Stimulated activated naive CD8-positive, alpha-beta T cell treated with anti-CD3 and anti-CD28 coated beads, Interleukin-15, Interleukin-2, amounts not matched to agents 100 ng/mL and 50 ng/mL, for 24 hours (primary cell): ENCODE data around the gene HES5.

Experiments used
- H3K27ac Mint-ChIP-seq: one replicate; pipeline ENCODE4 v1.8.0; 2021; ENCODE audit warnings: mild to moderate bottlenecking, mixed read lengths
- H3K27me3 Mint-ChIP-seq: one replicate; pipeline ENCODE4 v1.8.0; 2021; ENCODE audit warnings: mixed read lengths
- H3K36me3 Mint-ChIP-seq: one replicate; pipeline ENCODE4 v1.8.0; 2021; ENCODE audit warnings: low read depth, mixed read lengths
- H3K4me1 Mint-ChIP-seq: one replicate; pipeline ENCODE4 v1.8.0; 2021; ENCODE audit warnings: low read depth, mixed read lengths
- H3K4me3 Mint-ChIP-seq: one replicate; pipeline ENCODE4 v1.8.0; 2021; ENCODE audit warnings: mild to moderate bottlenecking, mixed read lengths
- H3K9me3 Mint-ChIP-seq: one replicate; pipeline ENCODE4 v1.8.0; 2021; ENCODE audit warnings: mixed read lengths

The HES5 gene

DNA sequence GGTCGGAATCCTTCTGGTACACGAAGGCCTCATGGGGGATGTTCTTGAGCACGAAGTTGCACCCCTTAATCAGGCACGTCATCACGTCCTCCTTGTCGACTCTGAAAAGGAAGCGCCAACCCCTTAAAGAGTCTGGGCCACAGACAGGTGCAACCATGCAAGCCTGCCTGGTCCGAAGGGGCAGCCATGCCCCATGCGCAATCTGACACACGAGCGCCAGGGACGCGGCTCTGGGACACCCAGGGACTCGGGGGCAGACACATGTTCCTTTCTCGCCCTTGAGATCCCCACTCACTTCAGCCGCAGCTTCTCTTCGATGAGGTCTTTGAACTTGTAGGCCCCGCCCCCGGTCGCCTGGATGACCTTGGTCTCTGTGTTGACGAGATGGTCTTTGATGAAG is 9.3 kb downstream of the HES5 start:
- Mint-ChIP-seq H3K36me3 (peaks cover 14% of the 10 kb centered on the region), H3K27ac (no peak overlapping the region)

DNA sequence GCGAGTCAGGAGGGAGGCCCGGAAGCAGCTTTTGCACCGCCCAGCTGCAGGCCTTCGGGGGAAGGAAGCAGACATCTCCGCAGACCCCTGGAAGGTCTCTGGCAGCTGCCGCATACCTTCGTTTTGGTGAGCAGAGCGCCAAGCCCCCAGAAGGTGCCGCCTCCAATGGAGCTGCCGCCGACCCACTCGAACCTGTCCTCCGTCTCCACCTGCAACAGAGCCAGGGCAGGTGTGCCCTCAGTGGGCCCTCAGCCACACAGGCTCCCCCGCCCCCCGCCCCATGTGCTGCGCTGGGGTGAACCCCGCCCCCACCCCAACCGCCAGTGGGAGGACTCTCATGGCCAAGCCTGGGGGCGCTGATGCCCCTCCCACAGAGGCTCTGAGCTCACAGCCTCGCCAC is 9.9 kb downstream of the HES5 start:
- Mint-ChIP-seq H3K27ac (no peak overlapping the region), H3K4me3 (no peak overlapping the region), H3K4me1 (peaks cover 29% of the 10 kb centered on the region), H3K9me3 (no peaks in the 10 kb centered on the region), H3K36me3 (peaks cover 14% of the 10 kb centered on the region), H3K27me3 (no peaks in the 10 kb centered on the region)

More for the DNA sequence above, 9.3 kb downstream of the HES5 start:
- H3K4me3 Mint-ChIP-seq, result no peak overlapping the region
- no peaks in the 10 kb centered on the region for H3K9me3 Mint-ChIP-seq
- no peaks in the 10 kb centered on the region for H3K27me3 Mint-ChIP-seq
- H3K4me1 Mint-ChIP-seq, result peaks cover 32% of the 10 kb centered on the region

DNA sequence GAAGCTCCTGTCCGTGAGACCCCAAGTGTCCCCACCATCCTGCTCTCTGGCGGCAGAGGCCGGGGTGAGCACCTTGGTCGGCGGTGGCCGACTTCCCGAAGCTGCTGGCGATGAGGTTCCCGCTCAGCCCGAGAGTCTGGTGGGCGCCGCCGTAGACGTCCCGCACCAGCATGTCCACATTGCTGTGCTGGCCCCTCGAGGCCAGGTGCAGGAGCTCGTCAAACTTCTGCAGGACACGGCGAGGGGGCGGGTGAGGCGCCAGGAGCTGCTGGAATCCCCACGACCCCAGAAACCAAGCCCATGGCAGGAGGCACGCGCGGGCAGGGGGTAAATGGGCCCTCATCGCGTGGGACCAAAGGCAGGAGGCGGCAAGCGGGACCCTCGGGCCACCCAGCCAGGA is 10.3 kb downstream of the HES5 start:
- no peaks in the 10 kb centered on the region for H3K27me3 Mint-ChIP-seq
- peaks cover 24% of the 10 kb centered on the region for H3K4me1 Mint-ChIP-seq
- peaks cover 14% of the 10 kb centered on the region for H3K36me3 Mint-ChIP-seq
- H3K4me3 Mint-ChIP-seq, result no peak overlapping the region
- H3K27ac Mint-ChIP-seq, result no peak overlapping the region
- no peaks in the 10 kb centered on the region for H3K9me3 Mint-ChIP-seq

DNA sequence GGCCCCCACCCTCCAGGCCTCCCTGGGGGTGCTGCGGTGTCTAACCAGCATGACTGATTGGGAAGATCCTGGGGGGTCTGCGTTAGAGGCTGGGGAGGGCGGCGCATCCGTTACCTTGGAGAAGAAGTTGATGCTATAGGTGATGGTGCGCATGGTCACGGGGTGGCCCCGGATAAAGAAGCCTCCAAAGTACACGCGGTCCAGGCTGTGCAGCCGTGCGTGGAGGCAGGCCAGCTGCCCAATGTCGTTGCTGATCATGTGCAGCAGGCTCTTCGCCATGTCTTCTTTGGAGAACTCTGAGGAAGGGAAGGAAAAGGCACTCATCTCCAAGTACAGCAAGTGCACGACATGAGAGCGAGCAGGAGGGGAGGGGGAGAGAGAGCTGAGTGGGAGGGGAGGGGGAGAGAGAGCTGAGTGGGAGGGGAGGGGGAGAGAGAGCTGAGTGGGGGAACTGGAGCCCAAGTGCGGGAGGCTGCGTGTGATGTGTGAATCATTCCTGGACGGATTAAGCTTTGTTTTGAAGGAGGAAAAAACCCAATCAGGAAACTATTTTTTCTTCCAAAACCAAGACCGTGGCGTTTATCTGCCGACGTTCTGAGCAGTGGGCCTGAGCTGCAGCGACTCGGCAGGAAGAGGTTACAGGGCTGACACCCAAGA is 10.9 kb downstream of the HES5 start:
- Mint-ChIP-seq H3K4me1 (peaks cover 18% of the 10 kb centered on the region), H3K27me3 (no peaks in the 10 kb centered on the region), H3K4me3 (no peak overlapping the region), H3K36me3 (peaks cover 14% of the 10 kb centered on the region), H3K9me3 (no peaks in the 10 kb centered on the region), H3K27ac (no peak overlapping the region)

DNA sequence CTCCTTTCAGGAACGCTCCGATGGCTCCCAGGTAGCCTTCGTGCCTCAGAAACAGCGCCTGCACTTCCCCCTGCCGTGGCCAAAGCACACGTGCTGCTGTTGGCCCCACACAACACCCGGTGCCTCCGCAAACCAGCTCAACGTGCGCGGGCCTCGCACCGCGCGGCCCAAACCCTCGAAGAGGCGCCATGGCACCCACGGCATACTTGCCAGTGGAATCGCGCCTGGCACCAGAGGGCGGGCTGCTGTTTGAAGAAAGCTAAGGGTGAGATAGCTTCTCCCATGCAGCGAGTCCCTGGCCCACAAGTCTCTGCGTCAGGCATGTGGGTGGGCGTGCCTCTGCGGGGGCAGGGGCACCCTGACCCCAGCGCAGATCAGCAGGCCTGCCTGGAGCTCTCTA is 11.5 kb downstream of the HES5 start:
- H3K27me3 Mint-ChIP-seq, result no peaks in the 10 kb centered on the region
- peaks cover 14% of the 10 kb centered on the region for H3K36me3 Mint-ChIP-seq
- no peaks in the 10 kb centered on the region for H3K9me3 Mint-ChIP-seq
- no peak overlapping the region for H3K27ac Mint-ChIP-seq
- H3K4me1 Mint-ChIP-seq, result peaks cover 12% of the 10 kb centered on the region
- no peak overlapping the region for H3K4me3 Mint-ChIP-seq

DNA sequence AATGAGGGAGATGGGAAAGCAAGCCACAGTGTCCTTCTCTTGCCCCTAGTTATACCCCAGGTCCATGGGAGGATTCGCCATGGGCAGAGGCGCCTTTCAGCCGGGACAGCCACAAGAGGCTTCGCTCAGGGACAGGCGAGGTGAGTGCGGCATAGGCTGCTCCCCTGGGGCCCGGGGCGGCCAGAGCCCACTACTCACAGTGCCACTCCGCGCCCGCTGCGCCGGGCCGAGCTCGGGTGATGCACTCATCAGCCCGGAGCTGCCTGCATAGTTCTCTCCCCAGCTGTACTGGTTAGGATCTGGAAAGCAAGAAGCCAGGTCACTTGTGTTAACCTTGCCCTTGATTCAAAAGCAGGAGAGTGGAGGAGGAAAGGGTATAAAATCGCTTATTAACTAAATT is 12.1 kb downstream of the HES5 start:
- Mint-ChIP-seq H3K4me1 (peaks cover 6% of the 10 kb centered on the region), H3K9me3 (no peaks in the 10 kb centered on the region), H3K4me3 (no peak overlapping the region), H3K27me3 (no peaks in the 10 kb centered on the region), H3K27ac (no peak overlapping the region), H3K36me3 (peaks cover 17% of the 10 kb centered on the region)

DNA sequence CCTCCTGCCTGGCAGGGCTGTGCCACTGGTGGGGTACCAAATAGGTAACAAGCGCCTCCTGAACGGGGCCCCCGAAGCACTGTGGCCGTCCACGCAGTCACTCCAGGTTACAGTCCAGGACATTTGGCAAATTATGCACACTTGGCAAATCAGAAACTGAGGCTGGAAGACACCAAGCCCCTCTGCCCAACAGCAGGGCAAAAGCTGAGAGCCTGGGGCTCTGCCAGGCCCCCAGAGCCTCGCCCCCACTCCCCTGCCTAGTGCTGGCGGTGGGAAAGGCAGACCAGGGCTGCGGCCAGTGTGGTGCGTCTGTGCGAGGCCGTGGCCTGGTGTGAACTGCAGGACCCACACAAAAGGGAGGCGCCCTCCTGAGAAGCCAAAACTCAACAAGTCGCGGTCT is 13.1 kb downstream of the HES5 start:
- Mint-ChIP-seq H3K36me3 (peaks cover 18% of the 10 kb centered on the region), H3K4me3 (no peak overlapping the region), H3K27ac (no peak overlapping the region)

DNA sequence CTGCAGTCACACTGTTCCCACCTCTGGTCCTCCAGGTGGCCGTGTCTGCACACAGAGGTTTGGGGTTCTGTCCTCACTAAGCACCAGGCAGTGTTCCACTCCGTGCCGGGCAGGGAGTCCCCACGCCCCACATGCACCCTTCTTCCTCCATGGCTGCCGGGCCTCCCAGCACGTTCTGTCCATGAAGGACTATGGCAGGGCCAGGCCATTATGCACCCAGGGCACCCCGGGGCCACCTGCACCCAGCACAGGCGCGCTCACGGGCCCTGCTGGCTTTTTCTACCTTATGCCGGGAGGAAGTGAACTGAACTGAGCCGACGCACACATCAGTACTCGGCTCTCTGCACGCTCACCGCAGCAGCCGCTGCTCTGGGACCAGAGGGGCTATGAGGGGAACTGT is 13.9 kb downstream of the HES5 start:
- H3K4me3 Mint-ChIP-seq, result no peak overlapping the region
- peaks cover 17% of the 10 kb centered on the region for H3K36me3 Mint-ChIP-seq

More for the DNA sequence above, 13.1 kb downstream of the HES5 start:
- Mint-ChIP-seq H3K4me1 (no peaks in the 10 kb centered on the region), H3K9me3 (no peaks in the 10 kb centered on the region), H3K27me3 (no peaks in the 10 kb centered on the region)

DNA sequence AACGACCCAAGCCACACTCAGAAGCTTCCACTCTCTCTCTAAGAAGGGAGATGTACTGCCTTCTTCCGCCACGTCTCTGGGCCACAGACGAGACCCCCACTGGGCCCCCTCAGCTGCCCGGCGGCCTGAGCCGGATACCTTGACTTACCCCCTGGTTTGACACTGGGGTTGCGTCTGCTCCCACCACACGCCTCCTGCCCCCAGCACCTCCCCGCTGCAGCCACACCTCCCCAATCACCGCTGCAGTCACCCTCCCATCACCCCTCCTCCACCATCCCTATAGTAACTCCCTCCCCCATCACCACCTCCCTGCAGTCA is 14.3 kb downstream of the HES5 start:
- Mint-ChIP-seq H3K4me3 (no peak overlapping the region), H3K36me3 (peaks cover 13% of the 10 kb centered on the region), H3K4me1 (no peaks in the 10 kb centered on the region), H3K27me3 (no peaks in the 10 kb centered on the region), H3K27ac (no peak overlapping the region), H3K9me3 (no peaks in the 10 kb centered on the region)

More for the DNA sequence above, 13.9 kb downstream of the HES5 start:
- no peaks in the 10 kb centered on the region for H3K27me3 Mint-ChIP-seq
- H3K27ac Mint-ChIP-seq, result no peak overlapping the region
- H3K9me3 Mint-ChIP-seq, result no peaks in the 10 kb centered on the region
- H3K4me1 Mint-ChIP-seq, result no peaks in the 10 kb centered on the region

DNA sequence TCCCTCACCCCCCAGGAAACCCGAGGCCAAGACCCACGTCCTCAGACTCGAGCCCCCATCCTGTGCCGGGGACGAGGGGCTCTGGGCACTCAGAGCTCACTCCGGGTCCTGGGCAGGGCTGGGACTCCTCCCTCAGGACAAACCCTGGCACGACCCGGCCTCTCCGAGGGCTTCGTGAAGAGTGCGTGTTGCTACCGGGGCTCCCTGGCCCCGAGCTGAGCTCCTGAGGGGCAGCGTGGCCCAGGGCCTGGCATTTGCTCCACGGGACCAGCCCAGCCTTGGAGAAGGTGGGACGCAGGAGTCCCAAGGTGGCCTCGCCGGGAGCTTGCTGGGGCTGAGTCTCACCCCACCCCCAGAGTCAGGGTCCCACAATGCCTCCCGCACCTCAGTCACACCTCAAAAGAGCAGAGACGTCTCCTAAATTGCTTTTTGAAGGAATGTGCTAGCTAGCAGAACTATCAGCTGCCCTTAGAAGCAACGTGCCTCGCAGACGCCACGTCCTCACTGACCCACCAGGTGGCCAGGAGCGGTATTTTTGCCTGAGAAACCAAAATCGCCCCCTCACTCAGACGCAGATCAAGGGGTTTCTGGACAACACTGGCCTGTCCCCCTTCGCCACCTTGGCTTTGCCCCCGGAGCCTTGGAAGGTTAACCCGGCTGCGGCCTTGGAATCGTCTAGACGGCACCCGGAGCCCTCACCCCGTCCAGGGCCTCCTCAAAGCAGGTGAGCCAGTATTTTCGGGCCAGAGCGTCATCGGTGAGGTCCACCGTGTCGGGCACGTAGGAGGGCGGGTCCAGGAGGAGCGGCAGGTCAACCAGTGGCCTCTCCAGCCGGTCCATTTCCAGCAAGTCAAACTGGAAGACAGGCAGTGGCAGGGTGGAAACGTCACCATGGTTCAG is 14.9 kb downstream of the HES5 start:
- H3K27ac Mint-ChIP-seq, result no peak overlapping the region
- H3K4me3 Mint-ChIP-seq, result no peak overlapping the region
- no peaks in the 10 kb centered on the region for H3K9me3 Mint-ChIP-seq
- peaks cover 10% of the 10 kb centered on the region for H3K36me3 Mint-ChIP-seq
- no peaks in the 10 kb centered on the region for H3K27me3 Mint-ChIP-seq
- no peaks in the 10 kb centered on the region for H3K4me1 Mint-ChIP-seq

DNA sequence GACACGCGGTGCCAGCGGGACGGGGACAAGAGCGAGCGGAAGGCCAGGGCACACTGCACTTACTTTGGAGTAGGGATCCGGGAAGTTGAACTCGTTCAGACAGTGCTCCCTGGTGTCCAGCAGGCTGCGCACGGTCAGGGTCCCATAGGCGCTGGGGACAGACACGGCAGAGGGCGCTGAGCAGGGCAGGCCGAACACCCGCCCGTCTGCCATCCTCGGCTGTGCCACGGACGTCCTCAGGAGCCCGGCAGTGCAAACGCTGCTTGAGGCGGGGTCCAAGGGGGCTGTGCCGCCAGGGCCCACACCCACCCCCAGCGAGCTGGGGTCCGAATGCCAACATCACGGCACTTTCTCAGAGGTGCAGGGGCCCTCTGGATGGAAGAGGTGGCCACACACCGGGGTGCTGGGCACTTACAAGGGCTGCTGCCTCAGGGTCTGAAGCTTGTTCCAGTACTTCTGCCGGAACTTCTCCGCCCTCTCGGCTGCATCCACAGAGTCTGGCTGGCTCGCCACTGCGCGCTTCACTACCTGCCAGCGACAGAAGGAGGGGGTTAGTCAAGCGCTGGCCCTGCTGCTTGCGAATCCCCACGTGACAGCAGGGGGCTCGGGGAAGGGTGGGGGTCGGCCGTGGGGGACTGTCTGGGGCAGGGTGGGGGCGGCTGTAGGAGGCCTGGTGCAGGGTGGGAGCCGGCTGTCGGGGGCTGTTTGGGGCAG is 16.0 kb downstream of the HES5 start:
- Mint-ChIP-seq H3K27ac (no peak overlapping the region), H3K4me3 (no peak overlapping the region), H3K27me3 (no peaks in the 10 kb centered on the region), H3K4me1 (no peaks in the 10 kb centered on the region), H3K9me3 (no peaks in the 10 kb centered on the region), H3K36me3 (peaks cover 10% of the 10 kb centered on the region)

DNA sequence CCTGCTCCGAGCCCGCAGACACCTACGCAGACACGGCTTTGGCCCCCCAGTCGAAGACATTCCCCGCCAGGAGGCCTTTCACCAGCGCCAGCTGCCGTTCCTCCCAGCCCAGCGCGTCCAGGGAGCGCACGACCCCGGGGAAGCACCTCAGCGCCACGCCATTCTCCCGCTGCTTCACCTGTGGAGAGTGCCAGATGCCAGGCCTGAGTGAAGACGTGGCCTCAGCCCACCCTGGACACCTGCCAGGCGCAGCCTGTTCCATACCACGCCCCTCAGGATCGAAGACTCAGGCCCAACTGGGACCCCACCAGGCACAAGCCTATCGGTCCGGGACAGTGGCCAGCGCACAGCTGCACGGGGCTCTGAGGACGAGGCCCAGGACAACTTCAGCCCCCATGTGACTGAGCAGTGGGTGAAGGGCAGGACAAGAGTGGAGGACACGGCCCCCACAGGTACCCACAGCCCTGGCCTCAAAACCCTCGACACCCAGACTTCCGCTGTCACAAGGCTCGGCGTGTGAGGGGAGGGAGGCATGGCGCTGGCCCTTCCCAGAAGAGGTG is 17.1 kb downstream of the HES5 start:
- H3K4me1 Mint-ChIP-seq, result no peaks in the 10 kb centered on the region
- H3K27ac Mint-ChIP-seq, result no peak overlapping the region
- no peak overlapping the region for H3K4me3 Mint-ChIP-seq
- H3K27me3 Mint-ChIP-seq, result no peaks in the 10 kb centered on the region
- H3K9me3 Mint-ChIP-seq, result no peaks in the 10 kb centered on the region
- peaks cover 8% of the 10 kb centered on the region for H3K36me3 Mint-ChIP-seq

DNA sequence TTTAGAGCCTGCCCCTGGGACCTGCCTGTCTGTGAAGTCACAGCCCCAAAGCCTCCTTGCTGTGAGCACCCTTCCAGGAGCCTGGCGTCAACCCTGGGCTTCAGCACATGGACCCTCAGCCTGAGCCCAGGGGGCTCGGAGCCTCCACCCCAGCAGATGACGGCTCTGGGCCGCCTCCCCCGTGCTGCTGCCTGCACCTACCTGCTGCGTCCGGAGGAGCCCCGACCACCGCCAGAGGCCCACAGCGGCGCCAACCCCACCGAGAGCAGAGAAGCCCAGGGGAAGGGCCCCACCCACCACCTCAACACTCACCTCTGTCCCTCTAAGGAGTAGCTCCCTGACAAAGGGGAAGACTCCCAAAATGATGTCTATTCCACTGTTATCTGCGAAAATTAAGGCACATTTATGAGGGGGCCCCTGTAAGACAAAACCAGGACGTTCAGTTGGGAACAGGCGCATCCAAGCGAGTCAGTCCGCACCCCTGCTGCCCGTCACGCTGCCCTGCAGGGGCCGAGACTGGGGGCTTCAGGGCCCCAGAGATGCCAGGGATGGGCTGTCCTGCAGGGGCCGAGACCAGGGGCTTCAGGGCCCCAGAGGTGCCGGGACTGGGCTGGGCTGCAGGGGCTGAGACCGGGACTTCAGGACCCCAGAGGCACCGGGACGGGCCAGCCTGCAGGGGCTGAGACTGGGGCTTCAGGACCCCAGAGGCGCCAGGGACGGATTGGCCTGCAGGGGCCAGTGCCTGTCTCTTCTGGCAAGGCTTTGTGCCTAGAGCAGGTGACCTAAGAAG is 19.5 kb downstream of the HES5 start:
- Mint-ChIP-seq H3K4me1 (no peaks in the 10 kb centered on the region), H3K9me3 (no peaks in the 10 kb centered on the region), H3K27me3 (no peaks in the 10 kb centered on the region), H3K36me3 (peaks cover 4% of the 10 kb centered on the region), H3K4me3 (no peak overlapping the region), H3K27ac (no peak overlapping the region)

DNA sequence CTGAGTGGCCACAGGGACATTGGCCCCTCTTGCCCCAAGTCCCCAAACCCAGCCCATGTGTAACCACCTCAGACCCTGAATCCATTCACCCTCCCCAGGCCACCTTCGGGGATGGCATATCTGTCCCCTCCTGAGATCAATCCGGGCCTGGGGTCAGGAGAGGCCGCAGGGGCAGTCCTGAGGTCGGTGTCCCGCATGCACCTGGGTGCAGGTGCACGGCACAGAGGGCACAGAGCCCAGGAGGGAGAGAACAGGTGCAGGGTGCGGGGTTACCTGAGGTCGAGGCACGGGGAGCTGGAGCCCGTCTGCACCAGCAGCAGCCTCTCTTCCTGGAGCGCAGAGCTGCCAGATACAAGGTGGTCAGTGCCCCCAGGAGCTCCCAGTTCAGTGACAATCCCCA is 20.5 kb downstream of the HES5 start:
- no peak overlapping the region for H3K27ac Mint-ChIP-seq
- H3K27me3 Mint-ChIP-seq, result no peaks in the 10 kb centered on the region
- H3K9me3 Mint-ChIP-seq, result no peaks in the 10 kb centered on the region
- H3K4me1 Mint-ChIP-seq, result no peaks in the 10 kb centered on the region
- H3K4me3 Mint-ChIP-seq, result no peak overlapping the region
- H3K36me3 Mint-ChIP-seq, result peaks cover 4% of the 10 kb centered on the region
